Measurements from ENCODE around the gene TCF20. TPM values are rescaled to one million over a fixed set of nuclear protein-coding genes. Genes with fewer than 3 reads are reported as not detected.

Gene TCF20
- total RNA-seq, 4 donors from 2014 or later: 14.4 to 51.7 (median 27.3) TPM

GRCh38 chr22:42257386-42257785 lies 13.1 kb downstream of the TCF20 start:
- no peaks in the 10 kb centered on the region for H3K9me3 ChIP-seq
- no peak overlapping the region for H3K4me3 ChIP-seq
- H3K27ac ChIP-seq: no peak overlapping the region
- TF ChIP-seq CTCF (IDR thresholded peaks at IDR 0.05) (no peak), POLR2A (IDR thresholded peaks at IDR 0.05) (no peak)
- no peak for DNase-seq
- H3K36me3 ChIP-seq: no peaks in the 10 kb centered on the region
- no peaks in the 10 kb centered on the region for H3K4me1 ChIP-seq
- intact Hi-C loops (cut with DNase I; ENCODE audit: low total_unique reads): no loop called here
- no peaks in the 10 kb centered on the region for H3K27me3 ChIP-seq

- no peak for TF ChIP-seq CTCF (IDR thresholded peaks at IDR 0.05)
- TF ChIP-seq POLR2A (IDR thresholded peaks at IDR 0.05): no peak
- no peak for DNase-seq
- intact Hi-C loops (cut with DNase I; ENCODE audit: low total_unique reads): no loop called here
- Histone ChIP-seq H3K27ac (no peak overlapping the region), H3K4me3 (no peak overlapping the region), H3K9me3 (no peaks in the 10 kb centered on the region), H3K36me3 (no peaks in the 10 kb centered on the region), H3K4me1 (no peaks in the 10 kb centered on the region), H3K27me3 (no peaks in the 10 kb centered on the region)
Measured at GRCh38 chr22:42256930-42257329, 13.5 kb downstream of the TCF20 start.

GRCh38 chr22:42256220-42256619 lies 14.2 kb downstream of the TCF20 start:
- intact Hi-C loops (cut with DNase I; ENCODE audit: low total_unique reads): no loop called here
- TF ChIP-seq CTCF (IDR thresholded peaks at IDR 0.05) (no peak), POLR2A (IDR thresholded peaks at IDR 0.05) (no peak)
- H3K27ac ChIP-seq: no peak overlapping the region
- DNase-seq: no peak
- no peaks in the 10 kb centered on the region for H3K4me1 ChIP-seq
- H3K27me3 ChIP-seq: no peaks in the 10 kb centered on the region
- H3K36me3 ChIP-seq: no peaks in the 10 kb centered on the region
- H3K9me3 ChIP-seq: no peaks in the 10 kb centered on the region
- H3K4me3 ChIP-seq: no peak overlapping the region

DNA sequence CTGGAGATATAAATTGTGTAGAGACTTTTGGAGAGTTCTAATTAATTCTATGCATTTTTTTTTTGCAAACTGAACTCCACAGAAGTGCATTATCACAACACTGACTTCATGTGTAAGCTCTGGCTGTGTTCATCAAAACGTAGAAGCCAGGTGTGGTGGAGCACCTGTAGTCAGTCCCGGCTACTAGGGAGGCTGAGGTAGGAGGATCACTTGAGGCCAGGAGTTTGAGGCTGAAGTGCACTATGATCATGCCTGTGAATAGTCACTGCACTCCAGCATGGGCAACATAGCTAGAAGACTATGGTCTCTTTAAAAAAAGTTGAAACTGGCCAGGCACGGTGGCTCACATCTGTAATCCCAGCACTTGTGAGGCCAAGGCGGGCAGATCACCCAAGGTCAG lies 20.6 kb downstream of the TCF20 start:
- H3K4me1 ChIP-seq: no peaks in the 10 kb centered on the region
- no peaks in the 10 kb centered on the region for H3K36me3 ChIP-seq
- H3K27ac ChIP-seq: no peak overlapping the region
- no peak for DNase-seq
- no peaks in the 10 kb centered on the region for H3K27me3 ChIP-seq
- H3K9me3 ChIP-seq: no peaks in the 10 kb centered on the region
- intact Hi-C loops (cut with DNase I; ENCODE audit: low total_unique reads): no loop called here
- H3K4me3 ChIP-seq: no peak overlapping the region
- TF ChIP-seq POLR2A (IDR thresholded peaks at IDR 0.05) (no peak), CTCF (IDR thresholded peaks at IDR 0.05) (no peak)

GRCh38 chr22:42248995-42249394 lies 21.5 kb downstream of the TCF20 start:
- H3K9me3 ChIP-seq: no peaks in the 10 kb centered on the region
- no peak overlapping the region for H3K4me3 ChIP-seq
- H3K4me1 ChIP-seq: no peaks in the 10 kb centered on the region
- H3K27ac ChIP-seq: no peak overlapping the region
- DNase-seq: no peak
- no peaks in the 10 kb centered on the region for H3K36me3 ChIP-seq
- H3K27me3 ChIP-seq: no peaks in the 10 kb centered on the region
- intact Hi-C loops (cut with DNase I; ENCODE audit: low total_unique reads): no loop called here
- TF ChIP-seq CTCF (IDR thresholded peaks at IDR 0.05): no peak
- TF ChIP-seq POLR2A (IDR thresholded peaks at IDR 0.05): no peak

Data from uterus (tissue), 4 donors.